GM12872 (cell line): Measurements from ENCODE around the gene ZNF77.

Experiments used
- TF ChIP-seq, protein P1 (sequence below): IDR thresholded peaks from 3 replicates; pipeline ENCODE4 v1.5.1; 2011; ENCODE audit warnings: low read depth, mild to moderate bottlenecking, low read length, moderate library complexity; ENCODE audit not compliant: insufficient read depth

ZNF77 gene

GRCh38 chr19:2967972-2968371, 23.2 kb upstream of the ZNF77 start:
- TF ChIP-seq, protein P1, sequence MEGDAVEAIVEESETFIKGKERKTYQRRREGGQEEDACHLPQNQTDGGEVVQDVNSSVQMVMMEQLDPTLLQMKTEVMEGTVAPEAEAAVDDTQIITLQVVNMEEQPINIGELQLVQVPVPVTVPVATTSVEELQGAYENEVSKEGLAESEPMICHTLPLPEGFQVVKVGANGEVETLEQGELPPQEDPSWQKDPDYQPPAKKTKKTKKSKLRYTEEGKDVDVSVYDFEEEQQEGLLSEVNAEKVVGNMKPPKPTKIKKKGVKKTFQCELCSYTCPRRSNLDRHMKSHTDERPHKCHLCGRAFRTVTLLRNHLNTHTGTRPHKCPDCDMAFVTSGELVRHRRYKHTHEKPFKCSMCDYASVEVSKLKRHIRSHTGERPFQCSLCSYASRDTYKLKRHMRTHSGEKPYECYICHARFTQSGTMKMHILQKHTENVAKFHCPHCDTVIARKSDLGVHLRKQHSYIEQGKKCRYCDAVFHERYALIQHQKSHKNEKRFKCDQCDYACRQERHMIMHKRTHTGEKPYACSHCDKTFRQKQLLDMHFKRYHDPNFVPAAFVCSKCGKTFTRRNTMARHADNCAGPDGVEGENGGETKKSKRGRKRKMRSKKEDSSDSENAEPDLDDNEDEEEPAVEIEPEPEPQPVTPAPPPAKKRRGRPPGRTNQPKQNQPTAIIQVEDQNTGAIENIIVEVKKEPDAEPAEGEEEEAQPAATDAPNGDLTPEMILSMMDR, result no peak

- TF ChIP-seq, protein P1, result no peak
Measured at GRCh38 chr19:2964874-2965273, 20.1 kb upstream of the ZNF77 start.

DNA sequence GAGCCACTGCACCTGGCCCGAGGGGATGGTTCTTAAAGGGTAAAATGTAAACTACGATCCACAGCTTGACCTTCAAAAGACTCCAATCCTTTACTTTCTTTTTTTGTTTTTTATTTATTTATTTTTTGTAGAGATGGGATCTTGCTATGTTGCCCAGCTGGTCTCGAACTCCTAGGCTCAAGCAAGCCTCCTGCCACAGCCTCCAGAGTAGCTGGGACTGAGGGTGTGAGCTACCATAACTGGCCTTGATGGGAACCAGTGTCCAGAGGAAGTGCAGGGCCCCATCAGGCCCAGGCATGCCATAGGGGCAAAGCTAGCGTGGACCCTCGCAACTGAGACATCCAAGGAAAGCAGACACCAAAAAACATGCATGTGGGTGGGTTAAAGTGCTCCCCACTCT, 18.4 kb upstream of the ZNF77 start:
- TF ChIP-seq, protein P1, result no peak

DNA sequence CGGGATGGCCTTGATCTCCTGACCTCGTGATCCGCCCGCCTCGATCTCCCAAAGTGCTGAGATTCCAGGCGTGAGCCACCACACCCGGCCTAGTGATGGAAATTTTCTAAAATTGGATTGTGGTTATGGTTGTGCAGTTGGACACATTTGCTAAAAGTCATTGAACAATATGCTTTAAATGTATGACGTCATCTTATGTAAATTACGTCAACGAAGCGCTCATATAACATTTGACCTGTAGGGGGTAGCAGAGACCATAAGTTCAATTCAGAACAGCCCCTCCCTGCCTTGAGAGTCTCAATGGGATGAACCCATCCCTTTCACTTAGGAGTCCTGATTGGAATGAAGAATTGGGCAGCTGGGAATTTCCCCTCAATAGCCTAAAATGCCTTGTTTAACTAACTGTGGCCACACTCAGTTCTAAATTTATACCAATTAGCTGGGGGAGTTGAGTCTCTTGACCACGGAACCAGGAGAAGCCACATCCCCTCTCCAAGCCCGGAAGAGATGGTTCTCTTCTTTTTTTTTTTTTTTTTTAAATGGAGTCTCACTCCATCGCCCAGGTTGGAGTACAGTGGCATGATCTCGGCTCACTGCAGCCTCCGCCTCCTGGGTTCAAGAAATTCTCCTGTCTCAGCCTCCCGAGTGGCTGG, 17.4 kb upstream of the ZNF77 start:
- TF ChIP-seq, protein P1, result peak; percentile 69

DNA sequence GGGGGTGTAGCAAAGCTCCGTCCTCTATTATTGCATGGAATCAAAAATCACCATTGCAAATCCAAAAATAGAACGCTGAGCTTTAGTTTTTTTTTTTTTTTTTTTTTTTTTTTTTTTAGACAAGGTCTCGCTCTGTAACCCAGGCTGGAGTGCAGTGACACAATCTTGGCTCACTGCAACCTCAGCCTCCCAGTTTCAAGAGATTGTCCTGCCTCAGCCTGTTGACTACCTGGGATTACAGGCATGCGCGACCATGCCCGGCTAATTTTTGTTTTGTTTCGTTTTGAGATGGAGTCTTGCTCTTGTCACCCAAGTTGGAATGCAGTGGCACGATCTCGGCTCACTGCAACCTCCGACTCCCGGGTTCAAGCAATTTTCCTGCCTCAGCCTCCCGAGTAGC, 15.3 kb upstream of the ZNF77 start:
- TF ChIP-seq, protein P1, result no peak

- TF ChIP-seq, protein P1, result no peak
Measured at GRCh38 chr19:2957160-2957559, 12.4 kb upstream of the ZNF77 start.

DNA sequence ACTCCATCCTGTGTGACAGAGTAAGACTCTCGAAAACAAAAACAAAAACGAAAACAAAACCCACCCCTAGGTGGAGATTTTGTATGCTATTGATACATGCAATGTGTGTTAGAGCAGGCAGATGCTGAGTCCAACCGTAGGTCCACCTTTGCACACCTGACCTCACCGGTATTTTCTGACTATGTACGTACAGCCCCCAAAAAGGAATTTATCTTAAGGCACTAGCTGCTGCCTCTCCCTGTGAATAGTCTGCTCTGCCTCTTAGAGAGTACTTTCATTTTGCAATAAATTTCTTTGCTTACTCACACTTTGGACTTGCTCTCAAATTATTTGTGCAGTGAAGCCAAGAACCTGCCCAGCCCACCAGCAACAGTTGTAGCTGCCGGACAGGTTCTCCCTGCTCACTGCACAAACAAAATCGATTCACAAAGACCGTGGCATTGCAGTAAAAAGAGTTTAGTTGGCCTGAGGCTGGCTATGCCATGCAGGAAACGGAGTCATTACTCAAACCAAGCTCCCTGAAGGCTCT, 8.2 kb upstream of the ZNF77 start:
- TF ChIP-seq, protein P1, result 0 out of 3 replicates have a peak, but pooled peaks have one; percentile 11
